GM20431 (cell line): ENCODE data around the gene CCIN.
"Not testable (repeated sequence)": the region's sequence is repeated elsewhere in the genome, so short reads cannot be mapped to it uniquely, and the experiment has no call there.

Experiments used
- in situ Hi-C: fragments of 300-500 bp; cut with MseI, MboI; formaldehyde crosslinking; loops from one replicate; pipeline ENCODE4 v1.15.0; 2020; ENCODE audit warnings: low sequenced_read_pairs; ENCODE audit not compliant: unreplicated experiment

The CCIN gene

GRCh38 chr9:36169166-36169565 lies at the start of gene CCIN:
TSS of gene CCIN (plus strand) at chr9:36169388. CDS start at chr9:36169503, 115 bp downstream.
- in situ Hi-C loops, result loop anchor here (5.0 kb wide), 1 partner anchor 62 kb away; no protein-coding TSS in a partner anchor

DNA sequence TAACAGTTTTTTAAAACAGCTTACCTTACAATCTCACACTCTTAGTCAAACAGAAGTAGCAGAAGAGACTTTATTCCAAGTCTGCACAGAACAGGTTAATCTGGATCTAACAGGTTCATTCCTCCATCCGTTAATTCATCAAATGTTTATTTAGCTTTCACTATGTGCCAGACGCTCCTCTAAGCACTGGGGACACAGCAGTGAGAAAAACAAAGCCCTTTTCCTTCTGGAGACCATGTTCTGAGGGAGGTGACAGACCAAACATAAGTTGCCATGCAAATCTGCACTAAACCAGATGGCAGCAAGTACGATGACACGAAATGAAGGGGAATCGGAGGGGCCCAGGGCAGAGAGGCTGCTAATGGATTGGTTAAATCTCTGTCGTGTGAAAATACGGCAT lies 49.7 kb upstream of the CCIN start:
- in situ Hi-C loops, result no loop called here

GRCh38 chr9:36120705-36121104 lies 48.5 kb upstream of the CCIN start:
- in situ Hi-C loops, result no loop called here

DNA sequence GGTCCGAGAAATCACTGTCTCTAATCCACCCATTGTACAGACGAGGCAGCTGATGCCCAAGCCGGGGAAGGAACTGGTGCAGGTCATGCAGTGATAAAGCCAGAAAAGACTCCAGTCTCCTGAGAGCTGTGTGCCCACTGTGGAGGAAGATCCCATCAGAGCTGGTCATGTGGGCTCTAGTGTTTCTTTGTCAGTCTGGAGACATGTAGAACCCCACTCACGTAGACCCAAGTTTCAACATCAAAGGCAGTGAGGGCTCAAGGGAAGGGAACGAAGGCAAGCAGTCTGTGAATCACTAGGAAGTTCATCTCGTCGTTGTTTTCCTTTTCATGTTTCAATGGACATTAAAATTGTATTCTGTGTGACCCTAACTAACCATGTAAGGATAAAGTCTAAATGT lies 47.2 kb upstream of the CCIN start:
- in situ Hi-C loops, result no loop called here

- in situ Hi-C loops, result no loop called here
Observed at GRCh38 chr9:36123515-36123914, 45.7 kb upstream of the CCIN start.

GRCh38 chr9:36125062-36125855 lies 43.9 kb upstream of the CCIN start:
- in situ Hi-C loops, result no loop called here

DNA sequence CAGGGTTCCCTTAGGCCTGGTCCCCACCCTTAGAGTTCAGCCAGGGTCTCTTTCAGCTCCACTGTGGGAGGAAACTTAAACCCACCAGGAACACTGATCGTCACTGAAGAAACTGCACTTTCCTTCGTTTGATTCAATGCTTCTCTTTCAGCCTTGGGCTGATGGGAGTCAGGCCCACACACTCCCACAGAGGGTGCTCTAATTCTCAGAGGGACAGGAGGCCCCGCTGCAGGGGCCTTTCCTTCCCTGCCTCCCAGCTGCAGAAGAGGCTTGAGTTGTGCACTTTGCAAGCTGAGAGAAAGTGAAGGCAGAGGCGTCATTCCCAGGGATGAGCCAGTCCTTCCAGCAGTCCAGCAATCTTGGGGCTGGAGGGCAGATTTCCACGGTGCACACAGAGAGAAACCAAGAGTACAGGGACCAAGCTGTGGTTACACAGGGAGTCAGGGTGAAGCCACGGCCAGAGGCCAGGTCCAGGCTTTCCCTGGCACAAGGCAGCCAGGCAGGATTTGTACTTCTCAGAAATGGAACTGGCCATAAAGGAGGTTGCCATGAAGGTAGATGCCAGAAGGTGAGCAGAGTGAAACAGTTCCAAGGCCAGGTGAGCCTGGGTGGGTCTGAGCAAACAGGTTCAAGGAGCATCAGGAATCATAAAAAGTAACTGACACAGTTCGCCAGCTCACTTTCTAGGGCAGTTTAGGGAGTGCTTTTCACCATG lies 43.0 kb upstream of the CCIN start:
- in situ Hi-C loops, result no loop called here

- in situ Hi-C loops, result no loop called here
Observed at GRCh38 chr9:36127652-36128244, 41.4 kb upstream of the CCIN start.

- in situ Hi-C loops, result no loop called here
Observed at GRCh38 chr9:36128349-36128748, 40.8 kb upstream of the CCIN start.

DNA sequence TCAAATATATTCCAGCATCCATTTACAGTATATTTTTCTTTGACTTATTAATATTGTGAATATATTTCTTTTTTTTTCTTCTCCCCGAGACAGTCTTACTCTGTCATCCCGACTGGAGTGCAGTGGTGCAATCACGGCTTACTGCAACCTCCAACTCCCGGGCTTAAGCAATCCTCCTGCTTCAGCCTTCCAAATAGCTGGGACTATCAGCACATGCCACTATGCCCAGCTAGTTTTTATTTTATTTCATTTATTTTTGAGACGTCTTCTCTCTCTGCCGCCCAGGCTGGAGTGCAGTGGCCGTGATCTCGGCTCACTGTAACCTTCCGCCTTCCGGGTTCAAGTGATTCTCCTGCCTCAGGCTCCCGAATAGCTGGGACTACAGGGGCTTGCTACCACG lies 40.0 kb upstream of the CCIN start:
- in situ Hi-C loops, result no loop called here

DNA sequence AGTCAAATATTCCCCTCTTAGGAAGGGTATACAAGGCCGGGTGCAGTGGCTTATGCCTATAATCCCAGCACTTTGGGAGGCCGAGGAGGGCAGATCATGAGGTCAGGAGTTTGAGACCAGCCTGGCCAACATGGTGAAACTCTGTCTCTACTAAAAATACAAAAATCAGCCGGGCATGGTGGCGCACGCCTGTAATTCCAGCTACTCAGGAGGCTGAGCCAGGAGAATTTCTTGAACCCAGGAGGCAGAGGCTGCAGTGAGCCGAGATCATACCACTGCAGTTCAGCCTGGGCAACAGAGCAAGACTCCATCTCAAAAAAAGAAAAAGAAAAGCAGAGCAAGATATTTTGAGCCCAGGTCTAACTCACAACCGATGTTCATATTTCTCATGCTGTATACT lies 37.5 kb upstream of the CCIN start:
- in situ Hi-C loops, result not testable (repeated sequence)

GRCh38 chr9:36132086-36132485 lies 37.1 kb upstream of the CCIN start:
- in situ Hi-C loops, result no loop called here

DNA sequence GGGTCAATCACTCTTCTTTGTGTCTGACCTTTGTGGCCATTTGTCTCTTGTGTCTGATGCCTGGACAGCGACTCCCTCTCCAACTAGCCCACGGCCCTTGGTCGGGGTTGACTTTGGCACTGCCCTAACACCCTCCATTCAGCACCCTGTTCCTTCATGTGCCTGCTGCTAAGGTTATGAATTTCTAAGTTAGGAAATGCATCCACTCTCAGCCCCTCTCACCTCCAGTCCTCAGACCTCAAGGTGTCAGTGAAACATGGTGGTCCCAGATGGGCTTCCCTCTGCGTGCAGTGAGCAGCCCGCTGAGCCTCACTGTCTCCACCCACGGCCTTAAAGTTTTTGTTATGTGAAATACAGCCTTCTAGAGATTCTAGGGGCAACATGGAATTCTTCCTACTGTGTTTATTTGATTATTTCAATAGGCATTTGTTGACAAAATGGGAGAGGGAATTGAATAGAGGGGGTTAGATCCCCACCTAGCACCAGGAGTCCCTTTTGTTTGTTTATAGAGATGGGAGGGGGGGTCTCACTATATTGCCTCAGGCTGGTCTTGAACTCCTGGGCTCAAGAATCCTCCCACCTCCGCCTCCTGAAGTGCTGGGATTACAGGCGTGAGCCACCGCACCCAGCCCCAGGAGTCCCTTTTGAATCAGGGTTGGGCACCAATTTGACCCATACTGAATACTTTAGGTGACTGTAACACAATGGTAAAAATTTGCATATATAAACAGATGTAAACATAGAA lies 34.3 kb upstream of the CCIN start:
- in situ Hi-C loops, result no loop called here

DNA sequence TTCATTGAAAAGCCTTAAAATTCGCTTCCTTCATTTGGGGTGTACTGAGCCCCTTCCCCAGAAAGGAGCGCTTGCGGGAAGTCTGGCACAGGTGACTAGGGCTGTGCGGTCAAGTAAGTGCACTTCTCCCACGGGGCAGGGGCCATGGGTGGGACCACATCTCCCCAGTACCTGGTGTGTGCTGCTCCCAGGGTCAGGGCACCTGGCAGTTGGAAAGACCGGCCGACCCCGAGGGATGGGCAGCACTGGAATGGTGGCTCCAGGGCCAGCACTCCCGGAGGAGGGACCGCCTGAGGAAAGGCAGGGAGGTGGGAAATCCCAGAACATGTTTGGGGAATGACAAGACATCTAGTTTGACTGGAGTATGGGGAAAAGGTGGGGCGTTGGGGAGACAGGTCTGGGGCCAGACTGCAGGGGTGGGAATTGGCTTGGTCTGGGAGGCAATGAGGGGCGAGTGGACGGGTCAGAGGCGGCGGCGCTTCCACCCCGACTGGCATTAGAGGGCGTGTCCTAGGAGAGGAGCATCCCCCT lies 33.4 kb upstream of the CCIN start:
- in situ Hi-C loops, result no loop called here

DNA sequence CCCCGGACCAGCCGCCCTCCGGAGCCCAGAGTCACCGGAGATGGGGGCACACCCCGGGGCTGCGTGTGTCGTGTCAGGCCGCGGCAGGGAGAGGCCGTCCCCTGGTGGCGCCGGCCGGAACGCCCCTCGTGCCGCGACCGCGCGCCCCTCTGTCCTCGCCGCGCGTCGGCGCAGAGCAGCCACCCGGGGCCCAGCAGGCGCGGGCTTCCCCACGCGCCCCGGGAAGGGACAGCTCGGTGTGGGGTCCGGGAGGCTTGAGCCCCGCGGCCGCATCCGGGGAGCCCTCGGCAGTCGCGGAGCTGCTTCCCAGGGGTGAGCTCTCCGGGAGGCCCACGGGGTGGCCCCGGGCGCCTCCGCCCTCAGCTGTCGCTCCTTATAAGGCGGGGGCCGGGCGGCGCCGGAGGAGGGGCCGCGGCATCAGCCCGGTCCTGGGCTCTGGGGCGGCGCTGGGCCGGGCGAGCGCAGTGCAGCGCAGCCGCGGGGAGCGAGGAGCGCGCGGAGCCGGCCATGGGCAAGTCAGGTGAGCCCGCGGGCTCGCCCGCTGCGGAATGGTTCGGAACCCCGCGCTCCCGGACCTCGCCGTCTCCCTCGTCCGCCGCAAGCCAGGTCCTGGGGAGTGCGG lies 32.8 kb upstream of the CCIN start, which contains the start of gene GLIPR2:
Gene GLIPR2, plus strand, starts transcription at position 462 of the 622 bp plus-strand sequence. Its CDS starts 46 bp downstream, at position 508.
- in situ Hi-C loops, result no loop called here

- in situ Hi-C loops, result no loop called here
Observed at GRCh38 chr9:36136894-36137391, 32.2 kb upstream of the CCIN start.

GRCh38 chr9:36137392-36138004 lies 31.7 kb upstream of the CCIN start:
- in situ Hi-C loops, result no loop called here

DNA sequence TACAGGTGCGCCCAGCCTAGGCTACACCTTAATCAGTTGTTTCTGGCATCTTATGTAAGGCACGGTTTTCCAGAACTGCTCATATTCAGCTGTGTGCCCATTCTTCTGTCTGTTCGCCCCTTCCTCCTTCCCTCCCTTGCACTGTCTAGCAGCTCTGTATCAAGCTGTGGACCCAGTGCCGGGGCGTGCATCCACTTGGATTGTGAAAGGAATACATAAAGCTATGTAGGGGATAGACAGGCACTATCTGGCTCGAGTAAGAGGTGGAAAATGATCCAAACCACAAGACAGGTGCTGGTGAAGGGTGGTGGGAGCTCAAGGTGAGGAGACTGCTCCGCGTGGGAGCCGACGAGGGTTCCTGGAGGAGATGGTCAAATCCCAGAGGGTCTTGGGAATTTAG lies 30.7 kb upstream of the CCIN start:
- in situ Hi-C loops, result no loop called here

DNA sequence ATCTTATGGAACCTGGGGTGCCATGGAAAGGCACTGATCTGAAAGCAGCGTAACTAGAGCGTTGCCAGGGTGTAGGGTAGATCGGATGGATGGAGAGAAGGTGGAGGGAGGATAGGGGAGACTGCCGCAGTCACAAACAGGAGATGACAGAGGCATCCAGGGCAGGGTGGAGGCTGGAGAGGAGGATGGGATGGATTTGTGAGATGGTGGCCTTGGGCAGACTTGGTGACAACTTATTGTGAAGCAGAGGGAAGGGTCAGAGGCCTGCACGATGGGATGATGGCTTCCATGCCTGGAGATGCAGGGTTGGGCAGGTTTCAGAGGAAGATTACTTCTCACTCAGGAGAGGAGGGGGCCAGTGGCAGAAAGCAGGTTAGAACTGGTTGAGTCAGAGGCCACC lies 30.3 kb upstream of the CCIN start:
- in situ Hi-C loops, result no loop called here
